NB4 (cell line): ENCODE data around the gene SNRK.

ENCODE experiments used
- POLR2A ChIP-seq: IDR thresholded peaks from 2 replicates; pipeline ENCODE4 v1.6.1; 2011; ENCODE audit warnings: mild to moderate bottlenecking; ENCODE audit not compliant: insufficient read length; ENCODE audit errors: extremely low read depth
- TF ChIP-seq, protein P1 (sequence below): IDR thresholded peaks from one replicate; pipeline ENCODE4 v1.5.1; 2012; ENCODE audit warnings: low read depth, low read length

DNA sequence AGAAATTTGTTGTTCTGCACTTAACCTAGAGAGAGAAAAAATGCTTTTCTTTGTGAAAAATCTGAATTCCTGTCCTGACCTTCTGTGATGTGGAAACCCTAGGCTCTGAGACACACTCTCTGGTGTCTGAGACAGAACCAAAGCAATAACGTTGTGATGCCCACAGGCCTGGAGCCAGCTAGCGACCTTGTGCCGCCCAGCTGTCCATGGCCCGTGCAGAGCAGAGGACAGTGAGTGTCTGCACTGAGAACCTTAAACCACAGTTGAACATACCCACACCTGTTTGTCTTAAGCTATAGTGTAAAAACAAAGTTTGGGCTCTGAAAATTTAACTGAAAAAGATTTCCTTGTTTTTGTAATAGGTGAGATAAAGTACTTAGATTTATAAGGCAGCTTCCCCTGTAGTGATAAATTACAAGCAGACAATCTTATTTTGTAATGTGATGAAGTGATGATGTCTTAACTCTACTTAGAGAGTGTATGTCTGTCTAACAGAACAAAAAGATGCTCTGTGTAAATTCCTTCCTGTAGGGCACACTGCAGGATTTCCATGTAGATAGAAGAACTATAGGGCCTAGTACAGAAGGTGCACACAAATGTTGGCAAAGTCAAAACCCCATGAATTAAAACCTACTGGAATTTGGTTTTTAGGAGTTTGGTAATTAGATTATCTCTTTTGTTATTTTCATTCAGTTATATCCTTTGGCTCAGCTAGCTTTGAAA, 62.7 kb downstream of the SNRK start:
- TF ChIP-seq, protein P1, sequence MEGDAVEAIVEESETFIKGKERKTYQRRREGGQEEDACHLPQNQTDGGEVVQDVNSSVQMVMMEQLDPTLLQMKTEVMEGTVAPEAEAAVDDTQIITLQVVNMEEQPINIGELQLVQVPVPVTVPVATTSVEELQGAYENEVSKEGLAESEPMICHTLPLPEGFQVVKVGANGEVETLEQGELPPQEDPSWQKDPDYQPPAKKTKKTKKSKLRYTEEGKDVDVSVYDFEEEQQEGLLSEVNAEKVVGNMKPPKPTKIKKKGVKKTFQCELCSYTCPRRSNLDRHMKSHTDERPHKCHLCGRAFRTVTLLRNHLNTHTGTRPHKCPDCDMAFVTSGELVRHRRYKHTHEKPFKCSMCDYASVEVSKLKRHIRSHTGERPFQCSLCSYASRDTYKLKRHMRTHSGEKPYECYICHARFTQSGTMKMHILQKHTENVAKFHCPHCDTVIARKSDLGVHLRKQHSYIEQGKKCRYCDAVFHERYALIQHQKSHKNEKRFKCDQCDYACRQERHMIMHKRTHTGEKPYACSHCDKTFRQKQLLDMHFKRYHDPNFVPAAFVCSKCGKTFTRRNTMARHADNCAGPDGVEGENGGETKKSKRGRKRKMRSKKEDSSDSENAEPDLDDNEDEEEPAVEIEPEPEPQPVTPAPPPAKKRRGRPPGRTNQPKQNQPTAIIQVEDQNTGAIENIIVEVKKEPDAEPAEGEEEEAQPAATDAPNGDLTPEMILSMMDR = no peak
- TF ChIP-seq POLR2A = no peak
